Measurements from ENCODE around the gene MST1.

GRCh38 chr3:49724586-49724985 is 35.3 kb upstream of the MST1 start:
- TF ChIP-seq, protein P1, sequence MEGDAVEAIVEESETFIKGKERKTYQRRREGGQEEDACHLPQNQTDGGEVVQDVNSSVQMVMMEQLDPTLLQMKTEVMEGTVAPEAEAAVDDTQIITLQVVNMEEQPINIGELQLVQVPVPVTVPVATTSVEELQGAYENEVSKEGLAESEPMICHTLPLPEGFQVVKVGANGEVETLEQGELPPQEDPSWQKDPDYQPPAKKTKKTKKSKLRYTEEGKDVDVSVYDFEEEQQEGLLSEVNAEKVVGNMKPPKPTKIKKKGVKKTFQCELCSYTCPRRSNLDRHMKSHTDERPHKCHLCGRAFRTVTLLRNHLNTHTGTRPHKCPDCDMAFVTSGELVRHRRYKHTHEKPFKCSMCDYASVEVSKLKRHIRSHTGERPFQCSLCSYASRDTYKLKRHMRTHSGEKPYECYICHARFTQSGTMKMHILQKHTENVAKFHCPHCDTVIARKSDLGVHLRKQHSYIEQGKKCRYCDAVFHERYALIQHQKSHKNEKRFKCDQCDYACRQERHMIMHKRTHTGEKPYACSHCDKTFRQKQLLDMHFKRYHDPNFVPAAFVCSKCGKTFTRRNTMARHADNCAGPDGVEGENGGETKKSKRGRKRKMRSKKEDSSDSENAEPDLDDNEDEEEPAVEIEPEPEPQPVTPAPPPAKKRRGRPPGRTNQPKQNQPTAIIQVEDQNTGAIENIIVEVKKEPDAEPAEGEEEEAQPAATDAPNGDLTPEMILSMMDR (IDR thresholded peaks at IDR 0.05; ENCODE audit: low read depth, low read length) = no peak
- no peak for TF ChIP-seq EZH2phosphoT487 (IDR thresholded peaks at IDR 0.05; ENCODE audit: low read depth)
